Duodenal mucosa (tissue), 2 donors: Measurements from ENCODE around the gene ZBTB20.

Experiments used
- H3K27ac ChIP-seq: one replicate; pipeline ENCODE4 v1.7.0; 2013; ENCODE audit warnings: low read depth, low read length
- H3K27me3 ChIP-seq, 2 donors: one replicate each; pipeline ENCODE4 v1.7.0; 2013; ENCODE audit warnings: low read length in 2 of 2, control low read depth in 1 of 2; ENCODE audit not compliant: insufficient read depth in 2 of 2, control insufficient read depth in 1 of 2
- H3K36me3 ChIP-seq, 2 donors: one replicate each; pipeline ENCODE4 v1.7.0; 2013; ENCODE audit warnings: low read length in 2 of 2, control low read depth in 1 of 2; ENCODE audit not compliant: insufficient read depth in 2 of 2, control insufficient read depth in 1 of 2
- H3K4me1 ChIP-seq, 2 donors: one replicate each; pipeline ENCODE4 v1.7.0; 2013; ENCODE audit warnings: low read length in 2 of 2, control low read depth in 1 of 2; ENCODE audit not compliant: insufficient read depth in 2 of 2, control insufficient read depth in 1 of 2
- H3K4me3 ChIP-seq, 2 donors: one replicate each; pipeline ENCODE4 v1.7.0; 2013; ENCODE audit warnings: low read length in 2 of 2, low read depth in 1 of 2
- H3K9ac ChIP-seq, 2 donors: one replicate each; pipeline ENCODE4 v1.7.0; 2013; ENCODE audit warnings: low read length in 2 of 2, low read depth in 1 of 2
- H3K9me3 ChIP-seq, 2 donors: one replicate each; pipeline ENCODE4 v1.7.0; 2013; ENCODE audit warnings: low read length in 2 of 2, control low read depth in 1 of 2; ENCODE audit not compliant: control insufficient read depth in 1 of 2

The ZBTB20 gene

GRCh38 chr3:114639171-114639570, 507.9 kb downstream of the ZBTB20 start:
- Histone ChIP-seq H3K36me3 (peaks cover 0 to 3% of the 10 kb centered on the region in 2 donors), H3K27me3 (no peaks in the 10 kb centered on the region), H3K9me3 (peaks cover 9 to 10% of the 10 kb centered on the region in 2 donors), H3K4me3 (no peak overlapping the region), H3K4me1 (no peaks in the 10 kb centered on the region), H3K9ac (no peak overlapping the region), H3K27ac (no peak overlapping the region)

- H3K27ac ChIP-seq = no peak overlapping the region
- H3K27me3 ChIP-seq = no peaks in the 10 kb centered on the region
- no peaks in the 10 kb centered on the region for H3K4me1 ChIP-seq
- peaks cover 9 to 10% of the 10 kb centered on the region in 2 donors for H3K9me3 ChIP-seq
- no peak overlapping the region for H3K9ac ChIP-seq
- H3K36me3 ChIP-seq = peaks cover 0 to 3% of the 10 kb centered on the region in 2 donors
- H3K4me3 ChIP-seq = no peak overlapping the region
These were observed 511.2 kb downstream of the ZBTB20 start for GRCh38 chr3:114635878-114636277.

- Histone ChIP-seq H3K4me3 (no peak overlapping the region), H3K27me3 (no peaks in the 10 kb centered on the region), H3K4me1 (no peaks in the 10 kb centered on the region), H3K27ac (no peak overlapping the region), H3K9ac (no peak overlapping the region), H3K9me3 (peaks cover 9 to 10% of the 10 kb centered on the region in 2 donors), H3K36me3 (peaks cover 0 to 3% of the 10 kb centered on the region in 2 donors)
These were observed 512.5 kb downstream of the ZBTB20 start for GRCh38 chr3:114634635-114635034.

- Histone ChIP-seq H3K27me3 (no peaks in the 10 kb centered on the region), H3K27ac (no peak overlapping the region), H3K36me3 (peaks cover 0 to 3% of the 10 kb centered on the region in 2 donors), H3K4me3 (no peak overlapping the region), H3K4me1 (no peaks in the 10 kb centered on the region), H3K9me3 (peaks cover 9 to 10% of the 10 kb centered on the region in 2 donors), H3K9ac (no peak overlapping the region)
These were observed 514.2 kb downstream of the ZBTB20 start for GRCh38 chr3:114632757-114633424.

GRCh38 chr3:114627770-114628169, 519.3 kb downstream of the ZBTB20 start:
- no peak overlapping the region for H3K27ac ChIP-seq
- peaks cover 5 to 15% of the 10 kb centered on the region in 2 donors for H3K4me1 ChIP-seq
- H3K9ac ChIP-seq = no peak overlapping the region
- H3K9me3 ChIP-seq = no peaks in the 10 kb centered on the region
- no peaks in the 10 kb centered on the region for H3K36me3 ChIP-seq
- H3K27me3 ChIP-seq = no peaks in the 10 kb centered on the region
- no peak overlapping the region for H3K4me3 ChIP-seq

GRCh38 chr3:114626751-114627150, 520.3 kb downstream of the ZBTB20 start:
- no peaks in the 10 kb centered on the region for H3K9me3 ChIP-seq
- no peak overlapping the region for H3K27ac ChIP-seq
- H3K36me3 ChIP-seq = no peaks in the 10 kb centered on the region
- H3K4me1 ChIP-seq = peaks cover 5 to 19% of the 10 kb centered on the region in 2 donors
- H3K4me3 ChIP-seq = no peak overlapping the region
- no peak overlapping the region for H3K9ac ChIP-seq
- H3K27me3 ChIP-seq = no peaks in the 10 kb centered on the region

GRCh38 chr3:114624571-114625181, 522.4 kb downstream of the ZBTB20 start:
- Histone ChIP-seq H3K4me1 (peaks cover 5 to 19% of the 10 kb centered on the region in 2 donors), H3K27ac (peak overlapping the region; percentile 82), H3K9ac (peak overlapping the region; percentile 16 to 30), H3K4me3 (peak overlapping the region; percentile 40 to 46), H3K36me3 (no peaks in the 10 kb centered on the region), H3K27me3 (no peaks in the 10 kb centered on the region), H3K9me3 (no peaks in the 10 kb centered on the region)

GRCh38 chr3:114624047-114624445, 523.0 kb downstream of the ZBTB20 start:
- Histone ChIP-seq H3K9ac (peak overlapping the region in 1 of 2 donors; percentile 16), H3K27me3 (no peaks in the 10 kb centered on the region), H3K36me3 (no peaks in the 10 kb centered on the region), H3K4me3 (peak overlapping the region; percentile 40 to 46), H3K4me1 (peaks cover 5 to 19% of the 10 kb centered on the region in 2 donors), H3K27ac (peak overlapping the region; percentile 82), H3K9me3 (no peaks in the 10 kb centered on the region)

GRCh38 chr3:114623420-114624046, 523.6 kb downstream of the ZBTB20 start:
- Histone ChIP-seq H3K4me1 (peaks cover 5 to 19% of the 10 kb centered on the region in 2 donors), H3K36me3 (no peaks in the 10 kb centered on the region), H3K27me3 (no peaks in the 10 kb centered on the region), H3K9me3 (no peaks in the 10 kb centered on the region), H3K27ac (peak overlapping the region; percentile 45), H3K4me3 (peak overlapping the region; percentile 18 to 32), H3K9ac (peak overlapping the region in 1 of 2 donors; percentile 7)

- no peaks in the 10 kb centered on the region for H3K36me3 ChIP-seq
- no peak overlapping the region for H3K9ac ChIP-seq
- no peak overlapping the region for H3K4me3 ChIP-seq
- peaks cover 5 to 19% of the 10 kb centered on the region in 2 donors for H3K4me1 ChIP-seq
- H3K9me3 ChIP-seq = no peaks in the 10 kb centered on the region
- H3K27ac ChIP-seq = no peak overlapping the region
- H3K27me3 ChIP-seq = no peaks in the 10 kb centered on the region
These were observed 525.1 kb downstream of the ZBTB20 start for GRCh38 chr3:114622001-114622400.
